Small intestine (tissue), 7 donors: Measurements from ENCODE around the gene CHRNA4. TPM values are rescaled to one million over a fixed set of nuclear protein-coding genes. Genes with fewer than 3 reads are reported as not detected.

Experiments
- DNase-seq, 2 donors: peaks; one replicate each; pipeline versions ENCODE4 v3.0.0 to v3.0.0-alpha.2; 2013
- FAIRE-seq: peaks from 2 replicates; lab custom pipeline; 2012; peaks lifted over from hg19 to GRCh38; lab: Jason Lieb, UNC
- H3K27ac ChIP-seq, 3 donors: one replicate each; pipeline ENCODE4 v1.5.1; 2013; ENCODE audit warnings: low read length in 2 of 3, mild to moderate bottlenecking in 2 of 3, control low read depth in 1 of 3, inconsistent platforms in 1 of 3, low read depth in 1 of 3, moderate library complexity in 1 of 3
- H3K27me3 ChIP-seq, 3 donors: one replicate each; pipeline ENCODE4 v1.6.1; 2013; ENCODE audit warnings: low read length in 3 of 3, inconsistent platforms in 1 of 3; ENCODE audit not compliant: control insufficient read depth in 3 of 3, insufficient read depth in 3 of 3
- H3K36me3 ChIP-seq, 3 donors: one replicate each; pipeline ENCODE4 v1.6.1; 2013; ENCODE audit warnings: low read length in 3 of 3, inconsistent platforms in 1 of 3, low read depth in 1 of 3, mild to moderate bottlenecking in 1 of 3, moderate library complexity in 1 of 3; ENCODE audit not compliant: control insufficient read depth in 3 of 3, insufficient read depth in 2 of 3
- H3K4me1 ChIP-seq, 3 donors: one replicate each; pipeline ENCODE4 v1.6.1; 2013; ENCODE audit warnings: low read length in 2 of 3, inconsistent platforms in 1 of 3, low read depth in 1 of 3, mild to moderate bottlenecking in 1 of 3, moderate library complexity in 1 of 3; ENCODE audit not compliant: control insufficient read depth in 3 of 3, insufficient read depth in 2 of 3
- H3K4me3 ChIP-seq, 3 donors: one replicate each; pipeline ENCODE4 v1.5.1; 2013; ENCODE audit warnings: low read length in 3 of 3, control low read depth in 1 of 3, inconsistent platforms in 1 of 3, low read depth in 1 of 3, mild to moderate bottlenecking in 1 of 3, moderate library complexity in 1 of 3
- H3K9me3 ChIP-seq, 2 donors: one replicate each; pipeline ENCODE4 v1.6.1; 2013; ENCODE audit warnings: low read depth in 1 of 2, low read length in 1 of 2; ENCODE audit not compliant: control insufficient read depth in 2 of 2, insufficient read depth in 1 of 2
- WGBS, 3 donors: extraction: QIAGEN DNeasy Blood & Tissue Kit; methylation state at CpG; one replicate each; pipeline ENCODE4 v1.1.7; 2013; 5-methylcytosine and 5-hydroxymethylcytosine counted together
- polyA plus RNA-seq, 4 donors: library from polyadenylated mRNA; stranded (reverse) in 3 of 4; unstranded in 1 of 4; fragments of 200-250 nt in 3 of 4; fragments of 120-200 nt in 1 of 4; gene quantifications; one replicate each; pipeline versions ENCODE4 v1.2.1 to v1.2.3, GENCODE V29; 2013
- donor health status: healthy with polysubstance abuse.
- donor health status: control.
- donor health status: control.
- donor health status: Bipolar disorder and iron deficiency.
- donor health status: healthy.

The CHRNA4 gene
- polyA plus RNA-seq, 4 donors: 0.01 to 0.87 TPM; not detected in 2

- H3K36me3 ChIP-seq: no peaks in the 10 kb centered on the region
- no peaks in the 10 kb centered on the region for H3K4me1 ChIP-seq
- no peak for FAIRE-seq
- 73 to 77% (median 75%) methylated on average over 37 to 42 of the region's 42 CpGs for WGBS, 3 donors
- H3K9me3 ChIP-seq: no peaks in the 10 kb centered on the region
- no peak overlapping the region for H3K27ac ChIP-seq
- H3K4me3 ChIP-seq: no peak overlapping the region
- H3K27me3 ChIP-seq: peaks cover 11 to 31% (median 12%) of the 10 kb centered on the region in 3 donors
- no peak for DNase-seq
Measured at GRCh38 chr20:63359164-63359934, 1.8 kb downstream of the CHRNA4 start.

GRCh38 chr20:63357921-63358905 lies 2.9 kb downstream of the CHRNA4 start:
- no peak overlapping the region for H3K4me3 ChIP-seq
- H3K4me1 ChIP-seq: no peaks in the 10 kb centered on the region
- H3K27ac ChIP-seq: no peak overlapping the region
- DNase-seq: no peak
- no peaks in the 10 kb centered on the region for H3K9me3 ChIP-seq
- no peak for FAIRE-seq
- peaks cover 7 to 29% (median 12%) of the 10 kb centered on the region in 3 donors for H3K27me3 ChIP-seq
- 62 to 76% (median 70%) methylated on average over 25 to 26 of the region's 26 CpGs for WGBS, 3 donors
- H3K36me3 ChIP-seq: no peaks in the 10 kb centered on the region

- no peaks in the 10 kb centered on the region for H3K4me1 ChIP-seq
- no peak for DNase-seq
- no peak overlapping the region for H3K4me3 ChIP-seq
- no peaks in the 10 kb centered on the region for H3K36me3 ChIP-seq
- no peak overlapping the region for H3K27ac ChIP-seq
- FAIRE-seq: no peak
- H3K27me3 ChIP-seq: peaks cover 4 to 19% (median 9%) of the 10 kb centered on the region in 3 donors
- H3K9me3 ChIP-seq: no peaks in the 10 kb centered on the region
- WGBS, 3 donors: 74 to 84% (median 78%) methylated on average over 28 to 30 of the region's 30 CpGs
Measured at GRCh38 chr20:63356931-63357879, 3.9 kb downstream of the CHRNA4 start.

GRCh38 chr20:63356511-63356910 lies 4.6 kb downstream of the CHRNA4 start:
- WGBS, 3 donors: 81 to 90% (median 89%) methylated on average over 6 to 8 of the region's 8 CpGs
- DNase-seq: no peak
- Histone ChIP-seq H3K27me3 (peaks cover 4 to 12% (median 5%) of the 10 kb centered on the region in 3 donors), H3K27ac (no peak overlapping the region), H3K36me3 (no peaks in the 10 kb centered on the region), H3K4me1 (no peaks in the 10 kb centered on the region), H3K9me3 (no peaks in the 10 kb centered on the region), H3K4me3 (no peak overlapping the region)
- FAIRE-seq: no peak

GRCh38 chr20:63355781-63356295 lies 5.3 kb downstream of the CHRNA4 start:
- Histone ChIP-seq H3K4me3 (no peak overlapping the region), H3K36me3 (no peaks in the 10 kb centered on the region), H3K27me3 (peaks cover 4 to 10% (median 4%) of the 10 kb centered on the region in 3 donors), H3K27ac (no peak overlapping the region), H3K4me1 (no peaks in the 10 kb centered on the region), H3K9me3 (peaks cover 0 to 3% of the 10 kb centered on the region in 2 donors)
- no peak for DNase-seq
- 73 to 85% (median 77%) methylated on average over 9 to 11 of the region's 11 CpGs for WGBS, 3 donors
- no peak for FAIRE-seq

- Histone ChIP-seq H3K4me3 (no peak overlapping the region), H3K27me3 (peaks cover 0 to under 1% (median 0%) of the 10 kb centered on the region in 3 donors), H3K27ac (no peak overlapping the region), H3K36me3 (no peaks in the 10 kb centered on the region), H3K4me1 (no peaks in the 10 kb centered on the region), H3K9me3 (peaks cover 0 to 3% of the 10 kb centered on the region in 2 donors)
- DNase-seq: no peak
- FAIRE-seq: no peak
- WGBS, 3 donors: 77 to 84% (median 83%) methylated on average over 21 to 25 of the region's 25 CpGs
Measured at GRCh38 chr20:63354636-63355350, 6.4 kb downstream of the CHRNA4 start.

- FAIRE-seq (no peak), DNase-seq (no peak)
- Histone ChIP-seq H3K36me3 (no peaks in the 10 kb centered on the region), H3K27ac (no peak overlapping the region), H3K9me3 (peaks cover 0 to 3% of the 10 kb centered on the region in 2 donors), H3K4me3 (no peak overlapping the region), H3K4me1 (no peaks in the 10 kb centered on the region), H3K27me3 (no peaks in the 10 kb centered on the region)
- 42 to 50% (median 49%) methylated on average over 12 of the region's 12 CpGs for WGBS, 3 donors
Measured at GRCh38 chr20:63352811-63353221, 8.3 kb downstream of the CHRNA4 start.
